DMS 273 (cell line): ENCODE data around the gene PAQR5.
"Not testable (repeated sequence)": the region's sequence is repeated elsewhere in the genome, so short reads cannot be mapped to it uniquely, and the experiment has no call there.

Experiments
- DNase-seq: peaks from one replicate; lab custom pipeline; 2025; ENCODE audit not compliant: unreplicated experiment; lab: John Stamatoyannopoulos, UW

The PAQR5 gene

DNA sequence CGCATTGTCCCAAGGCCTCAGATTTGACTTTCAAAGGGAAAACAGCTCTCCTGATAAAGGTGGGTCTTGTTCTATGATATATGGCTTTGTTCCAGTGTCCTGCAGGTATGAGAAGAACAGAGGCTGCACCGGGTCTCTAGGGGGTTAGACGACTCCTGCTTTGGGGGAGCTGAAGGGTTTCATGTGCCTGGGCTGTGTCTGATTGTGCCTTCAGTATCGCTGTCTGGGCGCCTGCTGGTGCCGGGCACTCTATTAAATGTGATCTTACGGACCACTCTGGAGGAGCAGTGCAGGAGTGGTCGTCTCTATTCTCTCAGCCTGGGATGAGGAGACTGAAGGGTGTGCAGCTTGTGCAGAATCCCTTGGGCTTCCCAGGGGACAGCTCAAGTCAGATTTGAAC lies 16.0 kb downstream of the PAQR5 start:
- no peak for DNase-seq

DNA sequence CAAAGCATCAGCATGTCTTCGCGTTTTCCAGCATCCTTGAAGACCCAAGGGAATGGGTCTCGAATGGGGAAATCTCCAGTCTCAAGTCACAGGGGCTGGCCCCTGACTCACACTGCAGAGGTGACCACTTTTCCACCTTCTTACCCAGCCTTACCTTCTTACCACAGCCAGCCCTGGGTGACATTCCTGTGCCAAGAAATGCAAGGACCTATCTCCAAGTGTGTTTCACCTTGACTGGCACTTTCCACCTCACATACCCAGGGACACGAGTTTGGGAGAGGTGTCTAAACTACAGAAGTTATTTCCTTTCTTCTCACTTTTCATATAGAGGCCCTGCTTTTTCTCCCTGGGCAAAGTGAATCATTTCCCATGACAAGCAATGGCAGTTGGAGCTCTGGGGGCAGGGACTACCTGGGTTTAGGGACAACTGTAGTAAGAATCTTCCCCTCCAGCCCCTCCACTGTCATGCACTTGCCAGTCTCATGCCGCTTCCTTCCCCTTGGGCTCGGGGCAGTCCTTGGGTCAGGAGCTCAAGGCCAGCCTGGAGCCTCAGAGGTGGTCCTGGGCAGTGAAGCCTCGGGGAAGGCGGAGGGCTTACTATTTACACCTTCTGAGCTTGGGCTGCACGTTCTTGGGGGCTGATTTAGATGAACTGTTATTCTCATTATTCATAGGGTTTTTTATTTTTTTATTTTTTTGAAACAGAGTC lies 16.8 kb downstream of the PAQR5 start:
- DNase-seq = no peak

DNA sequence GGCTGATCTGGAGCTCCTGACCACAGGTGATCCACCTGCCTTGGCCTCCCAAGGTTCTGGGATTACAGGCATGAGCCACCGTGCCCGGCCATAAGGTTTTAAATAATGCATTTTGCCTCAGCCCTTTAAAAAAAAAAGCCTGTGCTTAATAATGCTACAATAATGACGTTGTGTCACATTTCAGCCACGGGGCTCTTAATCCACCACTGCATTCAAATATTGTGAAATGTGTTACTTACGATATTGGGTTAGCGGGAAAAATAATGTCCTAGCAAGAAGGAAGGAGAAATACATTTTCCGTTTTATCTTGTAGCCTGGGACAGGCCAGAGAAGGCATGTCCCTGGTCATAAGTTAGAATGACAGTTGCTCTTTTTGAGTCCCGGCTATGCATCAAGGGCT lies 17.6 kb downstream of the PAQR5 start:
- no peak for DNase-seq

- DNase-seq = no peak
Observed at GRCh38 chr15:69317392-69317841, 18.7 kb downstream of the PAQR5 start.

GRCh38 chr15:69318033-69318432 lies 19.3 kb downstream of the PAQR5 start:
- DNase-seq = no peak

DNA sequence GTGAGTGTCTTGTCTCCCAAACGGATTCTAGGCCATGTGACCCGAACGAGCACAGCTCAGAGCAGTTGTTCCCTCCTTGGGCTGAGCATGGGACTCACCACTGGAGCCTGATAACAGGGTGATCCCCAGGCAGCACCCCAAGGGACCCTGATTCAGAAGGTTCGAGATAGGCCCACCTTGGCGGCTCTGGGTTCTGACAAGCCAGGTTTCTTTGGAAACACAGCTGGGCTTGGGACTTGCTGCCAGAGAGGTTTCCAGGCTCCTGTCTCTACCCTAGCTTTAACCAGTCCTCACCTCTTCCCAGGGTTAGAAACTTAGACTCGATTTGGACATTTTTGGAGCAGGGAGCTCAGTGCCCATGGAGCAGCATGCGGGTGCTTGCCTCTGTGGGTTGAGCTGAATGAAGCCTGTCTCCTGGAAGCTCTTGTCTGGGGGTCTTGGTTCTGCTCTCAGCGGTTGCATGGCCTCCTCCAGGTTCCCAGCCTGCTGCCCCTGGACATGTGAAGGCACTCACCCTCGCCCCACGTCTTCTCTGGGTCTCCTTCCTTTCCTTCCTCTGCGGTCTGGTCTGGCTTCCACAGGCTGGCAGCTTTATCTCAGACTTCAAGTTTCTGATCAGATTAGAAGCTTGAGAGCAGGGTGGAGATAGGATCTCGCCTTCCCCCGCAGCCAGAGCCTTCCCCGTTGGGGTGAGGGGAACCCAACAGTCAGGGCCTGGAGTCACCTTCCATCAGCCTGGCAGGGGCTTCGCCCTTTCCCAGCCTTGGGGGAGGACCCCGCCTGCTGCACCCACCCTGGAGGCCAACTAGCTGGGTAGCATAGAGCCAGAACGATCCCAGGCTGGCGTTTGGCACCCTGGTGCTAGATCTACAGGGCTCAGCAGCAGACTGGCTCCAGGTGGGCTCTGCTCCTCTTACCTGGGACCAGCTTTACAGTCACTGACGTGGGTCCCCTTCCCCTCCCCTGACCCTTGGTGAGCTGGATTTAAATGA lies 21.0 kb downstream of the PAQR5 start:
- no peak for DNase-seq

DNA sequence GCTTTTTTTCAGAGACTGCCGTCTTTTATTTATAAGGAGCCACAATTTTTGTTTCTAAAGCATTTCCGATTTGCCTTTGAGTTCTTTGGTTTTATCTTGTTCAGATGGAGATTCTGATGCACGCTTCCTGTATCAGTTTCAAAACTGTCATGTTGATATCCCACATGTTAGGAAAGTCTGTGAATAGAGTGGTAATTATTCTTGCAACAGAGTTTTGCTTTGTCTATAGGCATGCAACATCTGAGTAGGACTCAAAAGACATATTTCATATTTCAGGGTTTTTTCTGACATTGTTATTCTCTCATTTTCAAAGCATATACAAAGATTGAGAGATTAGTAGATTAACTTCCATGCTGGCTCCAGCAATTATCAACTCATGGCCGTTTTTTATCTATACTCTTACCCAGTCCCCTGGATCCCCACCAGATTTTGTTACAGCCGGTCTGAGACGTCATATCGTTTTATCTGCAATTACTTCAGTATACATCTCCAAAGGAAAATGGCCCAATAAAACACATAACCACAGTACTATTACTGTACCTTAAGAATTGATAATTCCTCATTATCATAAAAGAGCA lies 22.4 kb downstream of the PAQR5 start:
- DNase-seq = no peak

DNA sequence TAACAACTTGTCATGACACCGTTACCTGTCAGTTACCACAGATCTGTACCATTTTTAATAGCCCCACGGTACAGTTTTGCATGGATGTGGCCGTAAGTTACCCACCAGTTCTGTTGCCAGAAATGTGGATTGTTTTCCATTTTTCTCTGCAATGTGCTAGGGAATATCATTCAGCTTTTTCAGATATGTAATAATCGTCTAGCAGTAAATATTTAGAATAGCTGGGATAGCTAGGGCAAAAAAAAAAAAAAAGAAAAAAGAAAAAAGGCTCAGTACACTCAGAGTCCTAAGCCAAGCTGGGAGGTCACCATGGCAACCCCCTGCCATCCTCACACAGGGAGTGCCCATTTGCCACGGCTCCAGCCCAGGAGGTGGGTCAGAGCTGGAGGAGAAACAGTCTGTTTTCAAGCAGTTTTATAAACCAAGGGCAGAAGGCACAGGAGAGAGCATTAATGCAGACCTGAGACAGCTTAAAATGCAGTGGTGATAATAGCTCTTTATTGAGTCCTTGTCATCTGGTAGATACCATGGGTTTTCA lies 25.2 kb downstream of the PAQR5 start:
- DNase-seq = peak; percentile 17

DNA sequence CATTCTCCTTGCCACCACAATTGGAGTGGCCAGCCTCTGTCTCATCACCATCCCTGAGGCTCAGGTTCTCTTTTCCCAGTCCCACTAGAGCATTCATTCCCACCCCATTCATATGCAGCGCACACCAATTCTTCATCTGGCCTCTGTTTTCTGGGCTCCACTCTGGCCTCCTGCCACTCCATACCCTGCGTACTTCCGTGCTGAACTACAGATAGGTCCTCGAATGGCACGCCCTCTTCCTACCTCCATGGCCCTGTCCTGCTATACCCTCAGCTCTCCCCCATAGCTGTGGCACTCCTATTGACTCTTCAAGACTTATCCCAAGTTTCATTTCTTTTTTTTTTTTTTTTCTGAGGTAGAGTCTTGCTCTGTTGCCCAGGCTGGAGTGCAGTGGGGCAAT lies 25.9 kb downstream of the PAQR5 start:
- no peak for DNase-seq

GRCh38 chr15:69325456-69325971 lies 26.8 kb downstream of the PAQR5 start:
- DNase-seq = no peak

GRCh38 chr15:69328080-69328479 lies 29.4 kb downstream of the PAQR5 start:
- DNase-seq = no peak

DNA sequence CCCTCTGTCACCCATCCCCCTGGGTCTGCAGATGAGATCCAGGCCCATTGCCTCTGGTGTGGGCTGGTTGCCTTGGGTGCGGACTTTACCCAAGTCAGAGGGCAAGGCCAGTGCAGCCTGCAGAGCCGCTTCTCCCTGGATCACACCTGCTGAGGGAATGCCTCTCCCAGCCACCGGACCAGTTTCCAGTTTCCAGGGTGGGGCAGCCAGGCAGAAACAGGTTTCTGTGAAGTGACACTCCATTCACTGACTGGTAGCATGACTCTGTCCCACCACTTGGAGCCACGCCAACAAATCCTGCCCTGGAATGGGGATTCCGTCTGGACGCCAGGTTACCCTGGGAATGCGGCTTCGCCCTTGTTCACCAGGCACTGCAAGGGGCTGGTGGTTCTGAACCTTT lies 30.0 kb downstream of the PAQR5 start:
- no peak for DNase-seq

GRCh38 chr15:69337138-69337537 lies 38.4 kb downstream of the PAQR5 start:
- DNase-seq = peak; percentile 8

- DNase-seq = no peak
Observed at GRCh38 chr15:69338535-69339213, 40.0 kb downstream of the PAQR5 start.

DNA sequence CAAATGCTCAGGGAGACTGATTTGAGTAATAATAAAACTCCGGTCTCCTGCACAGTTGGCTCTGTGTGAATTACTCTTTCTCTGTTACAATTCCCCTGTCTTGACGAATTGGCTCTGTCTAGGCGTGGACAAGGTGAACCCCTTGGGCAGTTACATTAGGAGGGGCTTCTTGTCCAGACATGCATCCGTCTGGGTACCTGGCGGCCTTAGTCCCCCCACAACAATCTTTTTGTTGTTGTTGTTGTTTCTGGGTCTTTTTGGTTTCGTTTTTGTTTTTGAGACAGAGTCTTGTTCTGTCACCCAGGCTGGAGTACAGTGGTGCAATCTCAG lies 40.5 kb downstream of the PAQR5 start:
- DNase-seq = not testable (repeated sequence)

DNA sequence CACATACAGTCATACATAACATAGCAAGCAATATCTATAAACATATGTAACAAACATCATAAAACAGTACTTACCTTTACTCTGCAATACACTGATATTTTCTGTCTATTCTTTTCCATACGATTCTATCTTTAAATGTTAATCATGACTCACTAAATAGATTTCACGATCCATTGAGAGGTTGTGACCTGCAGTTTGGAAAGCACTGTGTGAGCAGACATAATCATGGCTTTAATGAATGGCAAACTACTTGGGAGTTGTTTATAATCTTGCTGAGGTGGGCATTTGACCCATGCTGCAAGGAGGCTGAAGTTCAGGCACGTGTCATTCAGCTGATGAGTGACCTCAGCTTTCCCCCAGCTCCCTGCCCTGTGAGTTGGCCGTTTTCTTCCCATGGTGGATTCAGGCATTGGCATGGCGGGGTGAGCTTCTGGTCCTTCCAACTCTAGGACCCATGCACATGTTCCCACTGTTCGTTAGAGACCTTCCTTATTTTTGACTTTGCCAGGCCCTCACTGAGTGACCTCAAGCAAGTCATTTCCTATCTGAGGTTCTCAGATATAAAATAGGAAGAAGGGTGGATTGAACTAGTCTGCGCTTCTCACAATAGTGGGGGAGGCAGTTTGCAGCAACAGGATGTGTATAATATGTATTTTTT lies 41.7 kb downstream of the PAQR5 start:
- DNase-seq = no peak

DNA sequence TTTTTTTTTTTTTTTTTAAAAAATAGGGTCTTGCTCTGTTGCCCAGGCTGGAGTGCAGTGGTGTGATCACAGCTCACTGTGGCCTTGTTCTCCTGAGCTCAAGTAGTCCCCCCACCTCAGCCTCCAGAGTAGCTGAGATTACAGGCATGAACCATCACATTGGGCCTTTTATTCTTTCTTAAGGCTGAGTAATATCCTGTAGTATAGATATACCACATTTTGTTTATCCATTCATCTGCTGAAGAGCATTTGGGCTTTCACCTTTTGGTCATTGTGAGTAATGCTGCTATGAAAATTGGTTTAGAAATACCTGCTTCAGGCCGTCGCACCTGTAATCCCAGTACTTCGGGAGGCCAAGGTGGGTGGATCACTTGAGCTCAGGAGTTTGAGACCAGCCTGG lies 42.6 kb downstream of the PAQR5 start:
- DNase-seq = no peak

DNA sequence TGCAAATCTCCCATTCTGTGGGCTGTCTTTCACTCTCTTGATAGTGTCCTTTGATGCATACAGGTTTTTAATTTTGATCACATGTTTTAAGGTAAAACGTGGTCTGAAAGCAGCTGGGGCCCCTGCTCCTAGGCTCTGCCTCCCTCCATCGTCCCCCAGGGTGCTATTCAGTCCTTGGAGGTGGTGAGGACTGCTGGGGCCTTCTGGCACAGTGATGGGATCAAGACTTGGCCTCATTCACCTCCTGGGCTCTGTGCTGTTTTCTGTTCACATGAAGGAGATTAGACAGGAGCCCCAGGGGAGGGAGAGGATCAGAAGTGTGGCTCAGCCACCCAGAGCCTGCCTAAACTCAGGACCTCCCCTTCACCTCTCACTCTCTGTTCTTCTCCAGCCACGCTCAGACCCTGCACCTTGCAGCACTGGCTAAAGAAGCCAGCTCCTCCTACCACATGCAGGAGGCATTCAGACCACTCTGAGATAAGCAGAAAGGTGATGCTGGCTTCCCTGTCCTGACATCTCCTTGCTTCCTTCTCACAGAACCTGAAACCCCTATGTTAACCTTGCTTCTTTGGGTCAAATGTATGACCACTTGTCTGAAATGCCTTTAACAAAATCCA lies 43.9 kb downstream of the PAQR5 start:
- no peak for DNase-seq

DNA sequence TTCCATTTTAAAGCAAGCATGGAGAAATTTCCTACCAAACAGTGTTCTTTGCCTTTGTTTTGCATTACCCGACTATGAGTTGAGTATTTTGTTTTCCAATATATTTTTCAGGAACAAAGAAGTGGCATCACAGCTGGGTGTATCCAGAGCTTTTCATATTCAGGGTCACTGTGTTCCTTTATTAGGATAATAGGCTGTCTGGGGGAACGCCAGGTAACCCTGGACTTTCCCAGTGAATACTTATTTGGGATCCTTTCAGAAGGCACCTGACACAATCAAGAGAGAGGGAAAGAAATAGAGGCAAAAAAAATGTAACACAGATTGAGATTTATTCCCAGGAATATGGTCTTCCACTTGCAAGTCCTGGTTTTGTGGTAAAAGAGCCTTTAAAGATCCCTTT lies 44.4 kb downstream of the PAQR5 start:
- DNase-seq = no peak

GRCh38 chr15:69344238-69344637 lies 45.5 kb downstream of the PAQR5 start:
- DNase-seq = no peak
